HEK293 (cell line): Measurements from ENCODE around the gene VPREB3.

ENCODE experiments used
- CTCF ChIA-PET: fragments of 350-600 bp; formaldehyde crosslinking; extraction: SDS; loops from one replicate; lab custom pipeline; 2021; ENCODE audit warnings: antibody characterized with exemption; lab: Yijun Ruan, JAX
- POLR2A ChIA-PET: fragments of 300-600 bp; formaldehyde crosslinking; extraction: SDS; loops from one replicate; lab custom pipeline; 2020; ENCODE audit warnings: antibody characterized with exemption, inconsistent platforms; lab: Yijun Ruan, JAX
- H3K27ac ChIP-seq: fragments of 200-500 bp; sonication (Bioruptor generic); 2 replicates; pipeline ENCODE4 v1.5.1; 2014; ENCODE audit warnings: low read depth, low read length, control low read depth, inconsistent platforms; ENCODE audit errors: extremely low read depth
- H3K36me3 ChIP-seq, 2 experiments: fragments of 200-500 bp in 1 of 2; sonication (Bioruptor generic) in 1 of 2; 1 replicate in 1 of 2; 2 replicates in 1 of 2; pipeline ENCODE4 v1.5.1; 2014 to 2017; ENCODE audit warnings: inconsistent platforms in 2 of 2, low read length in 2 of 2; ENCODE audit not compliant: control insufficient read depth in 2 of 2, insufficient read depth in 1 of 2
- H3K4me1 ChIP-seq: fragments of 200-500 bp; sonication (Bioruptor generic); 2 replicates; pipeline ENCODE4 v1.5.1; 2014; ENCODE audit warnings: mild to moderate bottlenecking, low read length, inconsistent platforms; ENCODE audit not compliant: control insufficient read depth, insufficient read depth
- H3K4me3 ChIP-seq: 2 replicates; pipeline ENCODE4 v1.5.1; 2011; ENCODE audit warnings: low read depth, mild to moderate bottlenecking, control low read depth, low read length, moderate library complexity
- H3K9me3 ChIP-seq: fragments of 200-500 bp; sonication (Bioruptor generic); 2 replicates; pipeline ENCODE4 v1.5.1; 2014; ENCODE audit warnings: low read depth, low read length, inconsistent platforms; ENCODE audit not compliant: control insufficient read depth, insufficient read depth
- FEZF1 ChIP-seq: fragments of 450-650 bp; formaldehyde crosslinking; IDR thresholded peaks from 2 replicates; pipeline ENCODE4 v1.5.1; 2016; ENCODE audit warnings: missing biosample characterization, missing genetic modification characterization
- GLIS1 ChIP-seq: fragments of 450-650 bp; formaldehyde crosslinking; IDR thresholded peaks from 2 replicates; pipeline ENCODE4 v1.5.1; 2016; ENCODE audit warnings: missing biosample characterization, missing genetic modification characterization
- SP2 ChIP-seq: fragments of 450-650 bp; formaldehyde crosslinking; IDR thresholded peaks from 2 replicates; pipeline ENCODE4 v1.5.1; 2016; ENCODE audit warnings: missing biosample characterization, missing genetic modification characterization
- TSHZ1 ChIP-seq: fragments of 450-650 bp; formaldehyde crosslinking; IDR thresholded peaks from 2 replicates; pipeline ENCODE4 v1.5.1; 2016; ENCODE audit warnings: missing biosample characterization, missing genetic modification characterization, borderline replicate concordance
- YY2 ChIP-seq: fragments of 450-650 bp; formaldehyde crosslinking; IDR thresholded peaks from 2 replicates; pipeline ENCODE4 v1.5.1; 2016; ENCODE audit warnings: missing biosample characterization, missing genetic modification characterization
- ZBTB17 ChIP-seq: fragments of 450-650 bp; formaldehyde crosslinking; IDR thresholded peaks from 2 replicates; pipeline ENCODE4 v1.5.1; 2016; ENCODE audit warnings: missing biosample characterization, missing genetic modification characterization
- ZBTB48 ChIP-seq: fragments of 450-650 bp; formaldehyde crosslinking; IDR thresholded peaks from 2 replicates; pipeline ENCODE4 v1.5.1; 2016; ENCODE audit warnings: missing biosample characterization, missing genetic modification characterization
- ZNF175 ChIP-seq: fragments of 450-650 bp; formaldehyde crosslinking; IDR thresholded peaks from 2 replicates; pipeline ENCODE4 v1.5.1; 2016; ENCODE audit warnings: missing biosample characterization, missing genetic modification characterization
- ZNF266 ChIP-seq: fragments of 450-650 bp; formaldehyde crosslinking; IDR thresholded peaks from 2 replicates; pipeline ENCODE4 v1.5.1; 2016; ENCODE audit warnings: missing biosample characterization, missing genetic modification characterization, low read depth
- ZNF398 ChIP-seq: fragments of 450-650 bp; formaldehyde crosslinking; IDR thresholded peaks from 2 replicates; pipeline ENCODE4 v1.5.1; 2017; ENCODE audit warnings: missing biosample characterization, missing genetic modification characterization
- TF ChIP-seq, protein P1 (sequence below): fragments of 450-650 bp; formaldehyde crosslinking; IDR thresholded peaks from 2 replicates; pipeline ENCODE4 v1.5.1; 2016; ENCODE audit warnings: missing biosample characterization, missing genetic modification characterization
- TF ChIP-seq, protein P2 (sequence below): fragments of 450-650 bp; formaldehyde crosslinking; IDR thresholded peaks from 2 replicates; pipeline ENCODE4 v1.5.1; 2016; ENCODE audit warnings: missing biosample characterization, missing genetic modification characterization
- TF ChIP-seq, protein P3 (sequence below): fragments of 450-650 bp; formaldehyde crosslinking; IDR thresholded peaks from 2 replicates; pipeline ENCODE4 v1.5.1; 2017; ENCODE audit warnings: missing biosample characterization, missing genetic modification characterization
- TF ChIP-seq, protein P4 (sequence below): fragments of 450-650 bp; formaldehyde crosslinking; IDR thresholded peaks from 2 replicates; pipeline ENCODE4 v1.5.1; 2016; ENCODE audit warnings: missing biosample characterization, missing genetic modification characterization

The VPREB3 gene

GRCh38 chr22:23762842-23763578 is 8.8 kb upstream of the VPREB3 start, which contains the start of gene C22orf15:
TSS of gene C22orf15 (plus strand) at chr22:23762990. CDS start at chr22:23763307, 317 bp downstream.
- no peak within 1 kb of the TSS for H3K4me3 ChIP-seq
- ChIA-PET POLR2A (interaction anchor here (0.6 kb wide), 1 partner anchor 254 kb away, joined by 4 read pairs; no protein-coding TSS in a partner anchor), CTCF (interaction anchor here (1.3 kb wide), 1 partner anchor 86 kb away, joined by 4 read pairs; no protein-coding TSS in a partner anchor)
- H3K27ac ChIP-seq: no peak within 1 kb of the TSS
- no peaks in the 10 kb centered on the region for H3K9me3 ChIP-seq
- TF ChIP-seq SP2 (peak; percentile 24; the same call in 1 of the 2 replicates), YY2 (no peak), ZBTB17 (tag by site-specific recombination) (0 out of 2 replicates have a peak, but pooled peaks have one; percentile 22), ZNF398 (peak; percentile 11; the same call in 1 of the 2 replicates), TSHZ1 (tag by site-specific recombination) (no peak), GLIS1 (tag by site-specific recombination) (0 out of 2 replicates have a peak, but pooled peaks have one; percentile 9), ZBTB48 (peak; percentile 37; the same call in 1 of the 2 replicates), FEZF1 (tag by site-specific recombination) (0 out of 2 replicates have a peak, but pooled peaks have one; percentile 23)
- TF ChIP-seq, protein P1, sequence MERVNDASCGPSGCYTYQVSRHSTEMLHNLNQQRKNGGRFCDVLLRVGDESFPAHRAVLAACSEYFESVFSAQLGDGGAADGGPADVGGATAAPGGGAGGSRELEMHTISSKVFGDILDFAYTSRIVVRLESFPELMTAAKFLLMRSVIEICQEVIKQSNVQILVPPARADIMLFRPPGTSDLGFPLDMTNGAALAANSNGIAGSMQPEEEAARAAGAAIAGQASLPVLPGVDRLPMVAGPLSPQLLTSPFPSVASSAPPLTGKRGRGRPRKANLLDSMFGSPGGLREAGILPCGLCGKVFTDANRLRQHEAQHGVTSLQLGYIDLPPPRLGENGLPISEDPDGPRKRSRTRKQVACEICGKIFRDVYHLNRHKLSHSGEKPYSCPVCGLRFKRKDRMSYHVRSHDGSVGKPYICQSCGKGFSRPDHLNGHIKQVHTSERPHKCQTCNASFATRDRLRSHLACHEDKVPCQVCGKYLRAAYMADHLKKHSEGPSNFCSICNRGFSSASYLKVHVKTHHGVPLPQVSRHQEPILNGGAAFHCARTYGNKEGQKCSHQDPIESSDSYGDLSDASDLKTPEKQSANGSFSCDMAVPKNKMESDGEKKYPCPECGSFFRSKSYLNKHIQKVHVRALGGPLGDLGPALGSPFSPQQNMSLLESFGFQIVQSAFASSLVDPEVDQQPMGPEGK: no peak
- TF ChIP-seq, protein P2, sequence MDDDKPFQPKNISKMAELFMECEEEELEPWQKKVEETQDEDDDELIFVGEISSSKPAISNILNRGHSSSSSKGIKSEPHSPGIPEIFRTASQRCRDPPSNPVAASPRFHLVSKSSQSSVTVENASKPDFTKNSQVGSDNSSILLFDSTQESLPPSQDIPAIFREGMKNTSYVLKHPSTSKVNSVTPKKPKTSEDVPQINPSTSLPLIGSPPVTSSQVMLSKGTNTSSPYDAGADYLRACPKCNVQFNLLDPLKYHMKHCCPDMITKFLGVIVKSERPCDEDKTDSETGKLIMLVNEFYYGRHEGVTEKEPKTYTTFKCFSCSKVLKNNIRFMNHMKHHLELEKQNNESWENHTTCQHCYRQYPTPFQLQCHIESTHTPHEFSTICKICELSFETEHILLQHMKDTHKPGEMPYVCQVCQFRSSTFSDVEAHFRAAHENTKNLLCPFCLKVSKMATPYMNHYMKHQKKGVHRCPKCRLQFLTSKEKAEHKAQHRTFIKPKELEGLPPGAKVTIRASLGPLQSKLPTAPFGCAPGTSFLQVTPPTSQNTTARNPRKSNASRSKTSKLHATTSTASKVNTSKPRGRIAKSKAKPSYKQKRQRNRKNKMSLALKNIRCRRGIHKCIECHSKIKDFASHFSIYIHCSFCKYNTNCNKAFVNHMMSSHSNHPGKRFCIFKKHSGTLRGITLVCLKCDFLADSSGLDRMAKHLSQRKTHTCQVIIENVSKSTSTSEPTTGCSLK (tag by site-specific recombination): no peak
- no peaks in the 10 kb centered on the region for H3K4me1 ChIP-seq
- peaks cover 0 to 24% of the 10 kb centered on the region in 2 experiments; a peak in 1 of 3 replicates for H3K36me3 ChIP-seq

GRCh38 chr22:23760056-23760455 is 5.8 kb upstream of the VPREB3 start:
- H3K4me3 ChIP-seq: no peak overlapping the region
- peaks cover 0 to 15% of the 10 kb centered on the region in 2 experiments; a peak in 1 of 3 replicates for H3K36me3 ChIP-seq
- no peaks in the 10 kb centered on the region for H3K9me3 ChIP-seq
- H3K4me1 ChIP-seq: no peaks in the 10 kb centered on the region
- POLR2A ChIA-PET: interaction anchor here (0.6 to 1.1 kb wide), 2 partner anchors 11 to 44 kb away, joined by 3 to 5 read pairs; no protein-coding TSS in a partner anchor
- TF ChIP-seq ZNF266 (tag by site-specific recombination): no peak
- TF ChIP-seq ZNF175 (tag by site-specific recombination): no peak
- TF ChIP-seq, protein P3, sequence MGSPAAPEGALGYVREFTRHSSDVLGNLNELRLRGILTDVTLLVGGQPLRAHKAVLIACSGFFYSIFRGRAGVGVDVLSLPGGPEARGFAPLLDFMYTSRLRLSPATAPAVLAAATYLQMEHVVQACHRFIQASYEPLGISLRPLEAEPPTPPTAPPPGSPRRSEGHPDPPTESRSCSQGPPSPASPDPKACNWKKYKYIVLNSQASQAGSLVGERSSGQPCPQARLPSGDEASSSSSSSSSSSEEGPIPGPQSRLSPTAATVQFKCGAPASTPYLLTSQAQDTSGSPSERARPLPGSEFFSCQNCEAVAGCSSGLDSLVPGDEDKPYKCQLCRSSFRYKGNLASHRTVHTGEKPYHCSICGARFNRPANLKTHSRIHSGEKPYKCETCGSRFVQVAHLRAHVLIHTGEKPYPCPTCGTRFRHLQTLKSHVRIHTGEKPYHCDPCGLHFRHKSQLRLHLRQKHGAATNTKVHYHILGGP: no peak
- TF ChIP-seq, protein P4, sequence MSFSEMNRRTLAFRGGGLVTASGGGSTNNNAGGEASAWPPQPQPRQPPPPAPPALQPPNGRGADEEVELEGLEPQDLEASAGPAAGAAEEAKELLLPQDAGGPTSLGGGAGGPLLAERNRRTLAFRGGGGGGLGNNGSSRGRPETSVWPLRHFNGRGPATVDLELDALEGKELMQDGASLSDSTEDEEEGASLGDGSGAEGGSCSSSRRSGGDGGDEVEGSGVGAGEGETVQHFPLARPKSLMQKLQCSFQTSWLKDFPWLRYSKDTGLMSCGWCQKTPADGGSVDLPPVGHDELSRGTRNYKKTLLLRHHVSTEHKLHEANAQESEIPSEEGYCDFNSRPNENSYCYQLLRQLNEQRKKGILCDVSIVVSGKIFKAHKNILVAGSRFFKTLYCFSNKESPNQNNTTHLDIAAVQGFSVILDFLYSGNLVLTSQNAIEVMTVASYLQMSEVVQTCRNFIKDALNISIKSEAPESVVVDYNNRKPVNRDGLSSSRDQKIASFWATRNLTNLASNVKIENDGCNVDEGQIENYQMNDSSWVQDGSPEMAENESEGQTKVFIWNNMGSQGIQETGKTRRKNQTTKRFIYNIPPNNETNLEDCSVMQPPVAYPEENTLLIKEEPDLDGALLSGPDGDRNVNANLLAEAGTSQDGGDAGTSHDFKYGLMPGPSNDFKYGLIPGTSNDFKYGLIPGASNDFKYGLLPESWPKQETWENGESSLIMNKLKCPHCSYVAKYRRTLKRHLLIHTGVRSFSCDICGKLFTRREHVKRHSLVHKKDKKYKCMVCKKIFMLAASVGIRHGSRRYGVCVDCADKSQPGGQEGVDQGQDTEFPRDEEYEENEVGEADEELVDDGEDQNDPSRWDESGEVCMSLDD (tag by site-specific recombination): no peak
- no peak overlapping the region for H3K27ac ChIP-seq
- CTCF ChIA-PET: interaction anchor here (0.8 kb wide), 1 partner anchor 222 kb away, joined by 3 read pairs; no protein-coding TSS in a partner anchor
